Choroid plexus epithelial cell (primary cell): ENCODE data around the gene SLC25A21.
"Not testable (repeated sequence)": the region's sequence is repeated elsewhere in the genome, so short reads cannot be mapped to it uniquely, and the experiment has no call there.

Experiments
- DNase-seq: peaks from one replicate; pipeline ENCODE4 v3.0.0-alpha.2; 2010; ENCODE audit warnings: low read depth
- H3K4me3 ChIP-seq: 2 replicates; pipeline ENCODE4 v1.5.1; 2011; ENCODE audit warnings: low read depth, mild to moderate bottlenecking, control low read depth, low read length, moderate library complexity
- CTCF ChIP-seq: conservative IDR thresholded peaks from 2 replicates; pipeline ENCODE4 v1.5.1; 2011; ENCODE audit warnings: low read depth, mild to moderate bottlenecking, control low read depth, inconsistent platforms, low read length, moderate library complexity

SLC25A21 gene

GRCh38 chr14:36880276-36880675 is 292.1 kb downstream of the SLC25A21 start:
- TF ChIP-seq CTCF: no peak
- no peak overlapping the region for H3K4me3 ChIP-seq
- DNase-seq: no peak

GRCh38 chr14:36879558-36879957 is 292.8 kb downstream of the SLC25A21 start:
- DNase-seq: no peak
- no peak for TF ChIP-seq CTCF

GRCh38 chr14:36874396-36875138 is 297.8 kb downstream of the SLC25A21 start:
- no peak for TF ChIP-seq CTCF
- H3K4me3 ChIP-seq: no peak overlapping the region
- DNase-seq: no peak

More at GRCh38 chr14:36879558-36879957, 292.8 kb downstream of the SLC25A21 start:
- no peak overlapping the region for H3K4me3 ChIP-seq

- no peak for DNase-seq
- no peak for TF ChIP-seq CTCF
- H3K4me3 ChIP-seq: no peak overlapping the region
These were observed 301.6 kb downstream of the SLC25A21 start for GRCh38 chr14:36870776-36871175.

GRCh38 chr14:36869125-36869524 is 303.3 kb downstream of the SLC25A21 start:
- DNase-seq: no peak
- TF ChIP-seq CTCF: no peak
- H3K4me3 ChIP-seq: no peak overlapping the region

DNA sequence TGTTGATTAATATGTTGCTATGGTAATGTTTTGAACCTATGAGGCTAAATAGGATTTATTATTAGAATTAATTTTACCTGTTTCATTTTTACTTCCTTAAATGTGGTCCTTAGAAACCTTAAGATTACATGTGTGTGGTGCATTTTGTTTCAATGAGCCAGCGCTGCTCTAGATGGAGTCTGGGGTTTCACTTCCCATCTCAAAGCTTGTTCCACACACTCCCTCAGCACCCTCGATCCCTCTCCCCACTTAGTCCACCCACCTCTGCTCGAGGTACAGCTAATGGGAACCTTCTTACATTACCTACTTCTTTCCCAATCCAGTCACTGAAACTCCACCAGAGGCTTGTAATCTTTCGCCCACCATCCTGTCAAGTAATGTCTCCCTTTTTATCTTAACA is 305.5 kb downstream of the SLC25A21 start:
- TF ChIP-seq CTCF: no peak
- DNase-seq: no peak
- no peak overlapping the region for H3K4me3 ChIP-seq

- DNase-seq: peak; percentile 16
- no peak overlapping the region for H3K4me3 ChIP-seq
- TF ChIP-seq CTCF: no peak
These were observed 309.1 kb downstream of the SLC25A21 start for GRCh38 chr14:36863271-36863670.

DNA sequence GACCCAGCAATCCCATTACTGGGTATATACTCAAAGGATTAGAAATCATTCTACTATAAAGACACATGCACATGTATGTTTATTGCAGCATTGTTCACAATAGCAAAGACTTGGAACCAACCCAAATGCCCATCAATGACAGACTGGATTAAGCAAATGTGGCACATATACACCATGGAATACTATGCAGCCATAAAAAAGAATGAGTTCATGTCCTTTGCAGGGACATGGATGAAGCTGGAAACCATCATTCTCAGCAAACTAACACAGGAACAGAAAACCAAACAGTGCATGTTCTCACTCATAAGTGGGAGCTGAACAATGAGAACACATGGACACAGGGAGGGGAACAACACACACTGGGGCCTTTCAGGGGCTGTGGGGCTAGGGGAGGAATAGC is 310.2 kb downstream of the SLC25A21 start:
- not testable (repeated sequence) for DNase-seq, H3K4me3 ChIP-seq
